HepG2 (cell line): ENCODE results near the gene THSD4.

Experiments used
- ETV6 ChIP-seq: sonication (generic); formaldehyde crosslinking; conservative IDR thresholded peaks from 2 replicates; pipeline ENCODE4 v1.4.0; 2020; ENCODE audit warnings: missing genetic modification reagents
- FOXM1 ChIP-seq: sonication (generic); formaldehyde crosslinking; IDR thresholded peaks from 2 replicates; pipeline ENCODE4 v1.5.0; 2020; ENCODE audit warnings: missing genetic modification reagents
- HNF1B ChIP-seq: sonication (generic); formaldehyde crosslinking; IDR thresholded peaks from 2 replicates; pipeline ENCODE4 v1.5.1; 2020; ENCODE audit warnings: mild to moderate bottlenecking, moderate library complexity, missing genetic modification reagents
- LBX2 ChIP-seq: sonication (generic); formaldehyde crosslinking; IDR thresholded peaks from 2 replicates; pipeline ENCODE4 v1.5.0; 2020; ENCODE audit warnings: missing genetic modification reagents, mild to moderate bottlenecking, borderline replicate concordance
- MAX ChIP-seq: IDR thresholded peaks from 2 replicates; pipeline ENCODE4 v1.6.1; 2012; ENCODE audit warnings: inconsistent platforms
- PATZ1 ChIP-seq: sonication (generic); formaldehyde crosslinking; IDR thresholded peaks from 2 replicates; pipeline ENCODE4 v1.4.0; 2020; ENCODE audit warnings: missing genetic modification reagents
- SOX13 ChIP-seq, 3 experiments: fragments of 450-650 bp in 1 of 3; sonication (generic) in 1 of 3; formaldehyde crosslinking in 1 of 3; IDR thresholded peaks in 2 of 3; conservative IDR thresholded peaks in 1 of 3; 2 replicates each; pipeline versions ENCODE4 v1.5.0 to v1.6.1; 2016 to 2020; ENCODE audit warnings: antibody characterized with exemption in 1 of 3, mild to moderate bottlenecking in 1 of 3, missing compliant biosample characterization in 1 of 3, missing genetic modification reagents in 1 of 3, moderate library complexity in 1 of 3
- ZNF772 ChIP-seq: sonication (generic); formaldehyde crosslinking; IDR thresholded peaks from 2 replicates; pipeline ENCODE4 v1.5.0; 2020; ENCODE audit warnings: mild to moderate bottlenecking, missing genetic modification reagents
- ZSCAN12 ChIP-seq: sonication (generic); formaldehyde crosslinking; IDR thresholded peaks from 2 replicates; pipeline ENCODE4 v1.9.0; 2021; ENCODE audit warnings: mild to moderate bottlenecking, missing genetic modification reagents
- TF ChIP-seq, protein P1 (sequence below): sonication (generic); formaldehyde crosslinking; IDR thresholded peaks from 2 replicates; pipeline ENCODE4 v1.4.0; 2020; ENCODE audit warnings: missing genetic modification reagents
- TF ChIP-seq, protein P2 (sequence below): sonication (generic); formaldehyde crosslinking; IDR thresholded peaks from 2 replicates; pipeline ENCODE4 v1.5.0; 2020; ENCODE audit warnings: mild to moderate bottlenecking, missing genetic modification reagents, moderate library complexity

DNA sequence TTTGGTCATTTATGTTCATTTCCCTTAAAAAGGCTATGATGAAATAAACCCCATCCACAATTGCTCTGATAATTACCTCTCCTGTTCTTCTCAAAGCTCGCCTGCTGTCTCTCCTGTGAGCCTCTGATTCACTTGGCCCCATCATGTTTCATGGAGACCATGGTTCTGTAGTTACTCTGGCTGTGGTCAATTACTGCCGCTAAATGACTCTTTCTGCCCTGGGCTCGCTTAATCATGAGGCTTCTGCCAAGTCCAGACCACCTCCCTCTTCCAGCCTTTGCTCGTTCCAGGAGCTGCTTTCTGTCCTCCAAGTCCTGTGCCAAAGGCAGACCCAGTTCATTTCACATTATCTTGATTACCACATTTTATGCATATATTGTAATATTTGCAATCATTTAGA lies 91.9 kb downstream of the THSD4 start:
- TF ChIP-seq HNF1B (CRISPR knock-in tag) (no peak), ETV6 (no peak), LBX2 (CRISPR knock-in tag) (no peak), SOX13 (IDR thresholded peaks at IDR 0.05) (no peak), SOX13 (CRISPR knock-in tag; conservative IDR thresholded peaks at IDR 0.05 in 1 of 2, IDR thresholded peaks at IDR 0.05 in 1 of 2) (no peak), MAX (no peak), FOXM1 (CRISPR knock-in tag) (no peak), PATZ1 (CRISPR knock-in tag) (no peak), ZNF772 (CRISPR knock-in tag) (no peak), ZSCAN12 (no peak)
- TF ChIP-seq, protein P1, sequence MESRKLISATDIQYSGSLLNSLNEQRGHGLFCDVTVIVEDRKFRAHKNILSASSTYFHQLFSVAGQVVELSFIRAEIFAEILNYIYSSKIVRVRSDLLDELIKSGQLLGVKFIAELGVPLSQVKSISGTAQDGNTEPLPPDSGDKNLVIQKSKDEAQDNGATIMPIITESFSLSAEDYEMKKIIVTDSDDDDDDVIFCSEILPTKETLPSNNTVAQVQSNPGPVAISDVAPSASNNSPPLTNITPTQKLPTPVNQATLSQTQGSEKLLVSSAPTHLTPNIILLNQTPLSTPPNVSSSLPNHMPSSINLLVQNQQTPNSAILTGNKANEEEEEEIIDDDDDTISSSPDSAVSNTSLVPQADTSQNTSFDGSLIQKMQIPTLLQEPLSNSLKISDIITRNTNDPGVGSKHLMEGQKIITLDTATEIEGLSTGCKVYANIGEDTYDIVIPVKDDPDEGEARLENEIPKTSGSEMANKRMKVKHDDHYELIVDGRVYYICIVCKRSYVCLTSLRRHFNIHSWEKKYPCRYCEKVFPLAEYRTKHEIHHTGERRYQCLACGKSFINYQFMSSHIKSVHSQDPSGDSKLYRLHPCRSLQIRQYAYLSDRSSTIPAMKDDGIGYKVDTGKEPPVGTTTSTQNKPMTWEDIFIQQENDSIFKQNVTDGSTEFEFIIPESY (CRISPR knock-in tag), result no peak
- TF ChIP-seq, protein P2, sequence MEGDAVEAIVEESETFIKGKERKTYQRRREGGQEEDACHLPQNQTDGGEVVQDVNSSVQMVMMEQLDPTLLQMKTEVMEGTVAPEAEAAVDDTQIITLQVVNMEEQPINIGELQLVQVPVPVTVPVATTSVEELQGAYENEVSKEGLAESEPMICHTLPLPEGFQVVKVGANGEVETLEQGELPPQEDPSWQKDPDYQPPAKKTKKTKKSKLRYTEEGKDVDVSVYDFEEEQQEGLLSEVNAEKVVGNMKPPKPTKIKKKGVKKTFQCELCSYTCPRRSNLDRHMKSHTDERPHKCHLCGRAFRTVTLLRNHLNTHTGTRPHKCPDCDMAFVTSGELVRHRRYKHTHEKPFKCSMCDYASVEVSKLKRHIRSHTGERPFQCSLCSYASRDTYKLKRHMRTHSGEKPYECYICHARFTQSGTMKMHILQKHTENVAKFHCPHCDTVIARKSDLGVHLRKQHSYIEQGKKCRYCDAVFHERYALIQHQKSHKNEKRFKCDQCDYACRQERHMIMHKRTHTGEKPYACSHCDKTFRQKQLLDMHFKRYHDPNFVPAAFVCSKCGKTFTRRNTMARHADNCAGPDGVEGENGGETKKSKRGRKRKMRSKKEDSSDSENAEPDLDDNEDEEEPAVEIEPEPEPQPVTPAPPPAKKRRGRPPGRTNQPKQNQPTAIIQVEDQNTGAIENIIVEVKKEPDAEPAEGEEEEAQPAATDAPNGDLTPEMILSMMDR, result no peak
